HG03097 (cell line): ENCODE results near the gene DNHD1.

Experiments used
- ATAC-seq: cut with Tn5 transposase; IDR thresholded peaks from one replicate; pipeline ENCODE4 v1.9.1; 2021; ENCODE audit not compliant: unreplicated experiment, low FRiP score

The DNHD1 gene

GRCh38 chr11:6526411-6527135 is 29.5 kb downstream of the DNHD1 start:
- no peak for ATAC-seq

- no peak for ATAC-seq
Measured at GRCh38 chr11:6529266-6529665, 32.2 kb downstream of the DNHD1 start.

- ATAC-seq = no peak
Measured at GRCh38 chr11:6530848-6531247, 33.8 kb downstream of the DNHD1 start.

- no peak for ATAC-seq
Measured at GRCh38 chr11:6531267-6531752, 34.2 kb downstream of the DNHD1 start.

GRCh38 chr11:6538456-6538855 is 41.4 kb downstream of the DNHD1 start:
- ATAC-seq = no peak

GRCh38 chr11:6538945-6539344 is 41.9 kb downstream of the DNHD1 start:
- no peak for ATAC-seq

GRCh38 chr11:6539748-6540268 is 42.7 kb downstream of the DNHD1 start:
- ATAC-seq = no peak

- ATAC-seq = no peak
Measured at GRCh38 chr11:6541356-6541755, 44.3 kb downstream of the DNHD1 start.

- ATAC-seq = no peak
Measured at GRCh38 chr11:6542727-6543126, 45.6 kb downstream of the DNHD1 start.

- ATAC-seq = no peak
Measured at GRCh38 chr11:6544921-6545850, 48.1 kb downstream of the DNHD1 start.

- no peak for ATAC-seq
Measured at GRCh38 chr11:6545917-6546605, 49.0 kb downstream of the DNHD1 start.

- no peak for ATAC-seq
Measured at GRCh38 chr11:6546735-6547134, 49.7 kb downstream of the DNHD1 start.

GRCh38 chr11:6547177-6547576 is 50.1 kb downstream of the DNHD1 start:
- no peak for ATAC-seq

- ATAC-seq = no peak
Measured at GRCh38 chr11:6548121-6548520, 51.0 kb downstream of the DNHD1 start.

GRCh38 chr11:6548641-6549040 is 51.6 kb downstream of the DNHD1 start:
- ATAC-seq = no peak

- no peak for ATAC-seq
Measured at GRCh38 chr11:6553634-6554033, 56.6 kb downstream of the DNHD1 start.

- ATAC-seq = no peak
Measured at GRCh38 chr11:6554828-6555706, 58.0 kb downstream of the DNHD1 start.

GRCh38 chr11:6556139-6556949 is 59.3 kb downstream of the DNHD1 start:
- ATAC-seq = no peak

GRCh38 chr11:6557063-6557462 is 60.0 kb downstream of the DNHD1 start:
- no peak for ATAC-seq
